ENCODE results near the gene ZNF507. TPM values are rescaled to one million over a fixed set of nuclear protein-coding genes. Genes with fewer than 3 reads are reported as not detected.

Gene ZNF507
- total RNA-seq, 1 donor from 2014 or later = 6.4 TPM

DNA sequence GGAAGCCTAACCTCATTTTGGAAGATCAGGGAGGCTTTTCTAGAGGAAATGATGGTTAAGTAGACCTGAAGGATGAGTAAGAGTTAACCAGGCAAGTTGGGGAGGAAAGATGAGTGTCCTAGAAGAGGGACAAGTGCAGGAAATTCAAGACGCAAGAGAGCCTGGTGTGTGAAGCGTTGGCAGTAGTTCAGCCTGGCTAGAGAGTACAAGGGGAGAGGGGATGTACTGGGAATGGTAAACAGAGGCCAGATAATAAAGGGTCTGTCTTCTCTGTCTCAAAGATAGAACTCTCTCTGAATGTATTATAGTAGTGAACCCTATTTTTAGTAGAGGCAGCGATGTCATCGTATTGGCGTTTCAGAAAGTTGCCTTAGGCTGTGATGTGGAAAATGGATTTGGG, 69.8 kb downstream of the ZNF507 start:
- H3K4me1 ChIP-seq = no peaks in the 10 kb centered on the region
- no peaks in the 10 kb centered on the region for H3K9me3 ChIP-seq
- DNase-seq (ENCODE audit: low spot score in 2 of 2) = no peak
- H3K4me3 ChIP-seq = no peak overlapping the region
- intact Hi-C loops (cut with DNase I) = no loop called here
- no peaks in the 10 kb centered on the region for H3K27me3 ChIP-seq
- TF ChIP-seq, protein P1, sequence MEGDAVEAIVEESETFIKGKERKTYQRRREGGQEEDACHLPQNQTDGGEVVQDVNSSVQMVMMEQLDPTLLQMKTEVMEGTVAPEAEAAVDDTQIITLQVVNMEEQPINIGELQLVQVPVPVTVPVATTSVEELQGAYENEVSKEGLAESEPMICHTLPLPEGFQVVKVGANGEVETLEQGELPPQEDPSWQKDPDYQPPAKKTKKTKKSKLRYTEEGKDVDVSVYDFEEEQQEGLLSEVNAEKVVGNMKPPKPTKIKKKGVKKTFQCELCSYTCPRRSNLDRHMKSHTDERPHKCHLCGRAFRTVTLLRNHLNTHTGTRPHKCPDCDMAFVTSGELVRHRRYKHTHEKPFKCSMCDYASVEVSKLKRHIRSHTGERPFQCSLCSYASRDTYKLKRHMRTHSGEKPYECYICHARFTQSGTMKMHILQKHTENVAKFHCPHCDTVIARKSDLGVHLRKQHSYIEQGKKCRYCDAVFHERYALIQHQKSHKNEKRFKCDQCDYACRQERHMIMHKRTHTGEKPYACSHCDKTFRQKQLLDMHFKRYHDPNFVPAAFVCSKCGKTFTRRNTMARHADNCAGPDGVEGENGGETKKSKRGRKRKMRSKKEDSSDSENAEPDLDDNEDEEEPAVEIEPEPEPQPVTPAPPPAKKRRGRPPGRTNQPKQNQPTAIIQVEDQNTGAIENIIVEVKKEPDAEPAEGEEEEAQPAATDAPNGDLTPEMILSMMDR (IDR thresholded peaks at IDR 0.05) = no peak
- no peak overlapping the region for H3K27ac ChIP-seq
- H3K36me3 ChIP-seq = peaks cover 6 to 45% of the 10 kb centered on the region in 2 donors

DNA sequence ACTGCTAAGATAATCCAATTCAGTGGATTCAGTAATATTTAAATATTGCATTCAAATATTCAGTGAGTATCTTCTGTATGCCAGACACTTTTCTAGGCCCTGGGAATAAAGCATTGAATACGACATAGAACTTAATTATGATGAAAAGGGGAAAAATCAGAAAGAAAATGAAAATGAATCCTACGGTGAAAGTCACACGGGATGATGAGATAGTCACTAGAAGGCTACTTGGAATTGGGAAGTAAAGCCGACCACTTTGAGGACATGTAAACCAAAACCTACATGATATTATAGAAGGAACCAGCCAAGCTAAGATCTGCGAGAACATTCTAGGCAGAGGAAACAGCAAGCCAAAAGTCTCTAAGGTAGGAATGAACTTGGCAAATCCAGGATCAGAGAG, 70.3 kb downstream of the ZNF507 start:
- intact Hi-C loops (cut with DNase I) = no loop called here
- Histone ChIP-seq H3K27ac (no peak overlapping the region), H3K9me3 (no peaks in the 10 kb centered on the region), H3K36me3 (peaks cover 6 to 40% of the 10 kb centered on the region in 2 donors), H3K4me3 (no peak overlapping the region), H3K4me1 (no peaks in the 10 kb centered on the region), H3K27me3 (no peaks in the 10 kb centered on the region)
- TF ChIP-seq, protein P1 (IDR thresholded peaks at IDR 0.05) = no peak
- no peak for DNase-seq (ENCODE audit: low spot score in 2 of 2)

DNA sequence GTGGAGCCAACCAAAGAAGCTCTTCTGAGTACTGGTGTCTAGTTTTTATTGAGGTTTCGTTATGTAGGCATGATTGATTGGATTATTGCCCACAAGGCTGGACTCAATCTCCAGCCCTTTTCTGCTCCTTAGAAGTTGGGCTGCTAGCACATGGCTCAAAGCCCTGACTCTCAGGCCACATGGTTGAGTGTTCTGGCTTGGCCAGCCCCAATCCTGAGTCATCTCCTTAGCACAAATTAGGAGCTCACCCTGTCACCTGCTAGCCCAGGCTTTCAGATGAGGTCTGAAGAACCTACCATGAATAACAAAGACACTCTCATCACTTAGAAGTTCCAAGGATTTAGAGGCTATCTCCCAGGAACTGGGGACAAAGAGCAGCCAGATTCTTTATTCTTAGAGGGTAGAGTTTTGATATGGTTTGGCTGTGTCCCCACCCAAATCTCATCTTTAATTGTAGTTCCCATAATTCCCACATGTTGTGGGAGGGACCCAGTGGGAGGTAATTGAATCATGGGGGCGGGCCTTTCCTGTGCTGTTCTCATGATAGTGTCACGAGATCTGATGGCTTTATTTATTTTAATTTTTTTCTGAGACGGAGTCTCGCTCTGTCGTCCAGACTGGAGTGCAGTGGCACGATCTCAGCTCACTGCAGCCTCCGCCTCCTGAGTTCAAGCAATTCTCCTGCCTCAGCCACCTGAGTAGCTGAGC, 71.5 kb downstream of the ZNF507 start:
- intact Hi-C loops (cut with DNase I) = no loop called here
- Histone ChIP-seq H3K4me1 (no peaks in the 10 kb centered on the region), H3K27ac (no peak overlapping the region), H3K36me3 (peaks cover 1 to 28% of the 10 kb centered on the region in 2 donors), H3K27me3 (no peaks in the 10 kb centered on the region), H3K4me3 (no peak overlapping the region), H3K9me3 (no peaks in the 10 kb centered on the region)
- TF ChIP-seq, protein P1 (IDR thresholded peaks at IDR 0.05) = no peak
- DNase-seq (ENCODE audit: low spot score in 2 of 2) = no peak

DNA sequence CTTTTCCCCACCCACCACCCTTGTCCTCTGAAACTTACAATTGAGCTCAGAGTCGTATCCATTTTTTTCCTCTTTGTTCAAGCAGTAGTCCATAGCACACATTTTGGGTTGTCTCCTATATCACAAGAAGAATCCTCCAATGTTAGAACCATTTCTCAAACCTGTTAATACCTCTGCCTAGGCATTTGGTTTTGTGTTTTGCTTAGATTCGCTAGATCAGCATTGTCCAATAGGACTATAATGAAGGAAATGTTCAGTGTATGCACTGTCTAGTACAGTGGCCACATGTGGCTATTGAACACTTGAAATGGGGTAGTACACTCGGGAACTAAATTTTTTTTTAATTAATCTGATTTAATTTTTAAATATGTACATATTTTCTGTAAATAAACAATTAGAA, 72.7 kb downstream of the ZNF507 start:
- Histone ChIP-seq H3K4me1 (no peaks in the 10 kb centered on the region), H3K4me3 (no peak overlapping the region), H3K27ac (no peak overlapping the region), H3K36me3 (peaks cover 0 to 16% of the 10 kb centered on the region in 2 donors), H3K27me3 (no peaks in the 10 kb centered on the region), H3K9me3 (no peaks in the 10 kb centered on the region)
- TF ChIP-seq, protein P1 (IDR thresholded peaks at IDR 0.05) = no peak
- DNase-seq (ENCODE audit: low spot score in 2 of 2) = no peak
- intact Hi-C loops (cut with DNase I) = no loop called here

DNA sequence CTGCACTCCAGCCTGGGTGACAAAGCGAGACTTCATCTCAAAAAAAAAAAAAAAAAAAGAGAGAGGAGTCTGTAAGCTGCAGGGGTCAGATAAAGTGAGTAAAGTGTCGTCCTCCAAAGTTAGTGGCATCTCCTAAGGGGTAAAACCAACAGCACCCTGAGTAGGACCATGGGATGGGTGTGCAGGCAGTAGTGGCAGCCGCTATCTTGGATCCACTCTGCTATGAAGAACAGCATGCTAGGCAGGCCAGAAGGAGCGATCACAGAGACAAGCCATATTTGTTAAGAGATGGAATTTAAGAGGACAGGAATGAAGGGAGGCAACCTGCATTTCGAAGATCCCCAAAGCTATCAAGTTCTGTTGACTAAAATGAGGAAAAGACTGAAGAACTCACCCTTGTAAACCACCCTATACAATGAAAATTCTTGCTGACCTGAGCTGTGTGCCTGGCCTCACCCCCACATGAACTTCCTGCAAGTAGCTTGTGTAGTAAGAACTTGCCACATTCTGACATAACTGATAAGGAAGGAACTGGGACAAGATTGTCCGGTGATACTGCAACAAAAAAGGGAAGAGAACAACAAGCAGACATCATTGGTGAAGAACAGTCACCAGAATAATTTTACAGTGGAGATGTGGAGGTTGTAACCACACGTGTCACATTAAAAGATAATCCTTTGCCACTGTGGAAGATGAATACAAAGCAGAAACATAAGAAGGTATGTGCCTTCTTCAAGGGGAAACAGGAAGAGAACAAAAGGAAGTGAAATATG, 76.4 kb downstream of the ZNF507 start:
- Histone ChIP-seq H3K4me3 (no peak overlapping the region), H3K36me3 (peaks cover 0 to 9% of the 10 kb centered on the region in 2 donors), H3K4me1 (no peaks in the 10 kb centered on the region), H3K9me3 (no peaks in the 10 kb centered on the region), H3K27me3 (no peaks in the 10 kb centered on the region), H3K27ac (no peak overlapping the region)
- intact Hi-C loops (cut with DNase I) = no loop called here
- DNase-seq (ENCODE audit: low spot score in 2 of 2) = no peak
- TF ChIP-seq, protein P1 (IDR thresholded peaks at IDR 0.05) = no peak

All from ascending aorta (tissue), 2 donors.